Caco-2 (cell line): ENCODE measurements around the gene MUSTN1. TPM values are rescaled to one million over a fixed set of nuclear protein-coding genes. Genes with fewer than 3 reads are reported as not detected.

Source experiments
- BruUV-seq: library from RNA; stranded (reverse); fragments of 400-500 nt; replicated peaks from 2 replicates; lab custom pipeline; 2021; lab: Mats Ljungman, UMichigan
- CTCF ChIA-PET: fragments of 300-600 bp; sonication (Branson Sonifier 250); formaldehyde crosslinking; loops from one replicate; lab custom pipeline; 2022; ENCODE audit warnings: antibody characterized with exemption; lab: Charles Lee
- POLR2A ChIA-PET: fragments of 300-600 bp; sonication (Branson Sonifier 250); formaldehyde crosslinking; loops from one replicate; lab custom pipeline; 2022; ENCODE audit warnings: antibody characterized with exemption; lab: Charles Lee
- DNase-seq, 2 experiments: peaks; one replicate each; pipeline versions ENCODE4 v3.0.0 to v3.0.0-alpha.2; 2020 to 2022
- H3K27me3 ChIP-seq: replicated peaks from 2 replicates; pipeline ENCODE4 v1.6.0; 2011; ENCODE audit warnings: low read length; ENCODE audit not compliant: control insufficient read depth, insufficient read depth
- H3K36me3 ChIP-seq: 2 replicates; pipeline ENCODE4 v1.5.1; 2011; ENCODE audit warnings: low read length; ENCODE audit not compliant: control insufficient read depth, insufficient read depth
- H3K4me1 ChIP-seq: fragments of 250-450 bp; sonication (Bioruptor Pico); 2 replicates; pipeline ENCODE4 v1.5.1; 2020; ENCODE audit warnings: mild to moderate bottlenecking
- H3K4me3 ChIP-seq: 2 replicates; pipeline ENCODE4 v1.5.1; 2011; ENCODE audit warnings: low read depth, mild to moderate bottlenecking, control low read depth, low read length
- H3K9me3 ChIP-seq: fragments of 250-450 bp; sonication (Bioruptor Pico); 2 replicates; pipeline ENCODE4 v1.5.1; 2020; ENCODE audit warnings: mild to moderate bottlenecking, moderate library complexity
- H3K27ac Mint-ChIP-seq: one replicate; pipeline ENCODE4 v1.8.0; 2022; ENCODE audit warnings: mixed read lengths; ENCODE audit not compliant: unreplicated experiment
- H3K27me3 Mint-ChIP-seq: one replicate; pipeline ENCODE4 v1.8.0; 2022; ENCODE audit warnings: mixed read lengths; ENCODE audit not compliant: insufficient read depth, unreplicated experiment
- H3K36me3 Mint-ChIP-seq: one replicate; pipeline ENCODE4 v1.8.0; 2022; ENCODE audit warnings: mild to moderate bottlenecking, mixed read lengths; ENCODE audit not compliant: insufficient read depth, unreplicated experiment
- H3K4me1 Mint-ChIP-seq: one replicate; pipeline ENCODE4 v1.8.0; 2022; ENCODE audit warnings: low read depth, mixed read lengths; ENCODE audit not compliant: unreplicated experiment
- H3K4me3 Mint-ChIP-seq: one replicate; pipeline ENCODE4 v1.8.0; 2022; ENCODE audit warnings: mild to moderate bottlenecking, moderate library complexity, mixed read lengths; ENCODE audit not compliant: unreplicated experiment
- H3K9me3 Mint-ChIP-seq: one replicate; pipeline ENCODE4 v1.8.0; 2022; ENCODE audit warnings: mixed read lengths; ENCODE audit not compliant: unreplicated experiment
- CTCF ChIP-seq, 2 experiments: fragments of 200-600 bp in 1 of 2; IDR thresholded peaks; 1 replicate in 1 of 2; 2 replicates in 1 of 2; pipeline versions ENCODE4 v1.5.1 to v1.8.0; 2011 to 2022; ENCODE audit warnings: antibody characterized with exemption in 1 of 2, control low read depth in 1 of 2, inconsistent platforms in 1 of 2, low read depth in 1 of 2, low read length in 1 of 2, mild to moderate bottlenecking in 1 of 2, moderate library complexity in 1 of 2; ENCODE audit not compliant: insufficient read depth in 1 of 2, severe bottlenecking in 1 of 2, unreplicated experiment in 1 of 2
- intact Hi-C: fragments of 100-400 bp; cut with micrococcal nuclease; formaldehyde crosslinking; loops from one replicate; pipeline ENCODE4 v1.10.0; 2022; ENCODE audit not compliant: unreplicated experiment
- total RNA-seq: library from RNA; stranded (reverse); gene quantifications from 2 replicates; pipeline ENCODE4 v1.2.3, GENCODE V29; 2022

The MUSTN1 gene
- total RNA-seq, 1 experiment from 2014 or later, result 1.8 TPM

GRCh38 chr3:52845157-52845556, 10.3 kb upstream of the MUSTN1 start:
- H3K4me3 ChIP-seq, result no peak overlapping the region
- intact Hi-C loops, result no loop called here
- peaks cover 2% of the 10 kb centered on the region; the same call in 1 of the 2 replicates for H3K36me3 ChIP-seq
- Mint-ChIP-seq H3K27me3 (no peaks in the 10 kb centered on the region), H3K27ac (no peak overlapping the region), H3K36me3 (peaks cover 5% of the 10 kb centered on the region), H3K4me3 (no peak overlapping the region), H3K4me1 (no peaks in the 10 kb centered on the region), H3K9me3 (no peaks in the 10 kb centered on the region)
- H3K4me1 ChIP-seq, result no peaks in the 10 kb centered on the region
- no TSS peak for BruUV-seq
- POLR2A ChIA-PET, result no interaction called here
- peak in 1 of 2 experiments; percentile 22 for DNase-seq
- H3K9me3 ChIP-seq, result no peaks in the 10 kb centered on the region
- CTCF ChIA-PET, result interaction anchor here (0.6 to 1.3 kb wide), 2 partner anchors 66 to 258 kb away, joined by 3 to 4 read pairs; no protein-coding TSS in a partner anchor
- TF ChIP-seq CTCF (IDR thresholded peaks at IDR 0.05; ENCODE audit: insufficient read depth in 1 of 2, low read depth in 1 of 2, low read length in 1 of 2, severe bottlenecking in 1 of 2, unreplicated experiment in 1 of 2), result no peak
- no peaks in the 10 kb centered on the region for H3K27me3 ChIP-seq

- H3K4me1 Mint-ChIP-seq, result no peaks in the 10 kb centered on the region
- TF ChIP-seq CTCF (IDR thresholded peaks at IDR 0.05; ENCODE audit: insufficient read depth in 1 of 2, low read depth in 1 of 2, low read length in 1 of 2, severe bottlenecking in 1 of 2, unreplicated experiment in 1 of 2), result no peak
- Histone ChIP-seq H3K4me3 (no peak overlapping the region), H3K27me3 (no peaks in the 10 kb centered on the region), H3K4me1 (no peaks in the 10 kb centered on the region), H3K9me3 (no peaks in the 10 kb centered on the region), H3K36me3 (no peaks in the 10 kb centered on the region)
- no peak overlapping the region for H3K4me3 Mint-ChIP-seq
- CTCF ChIA-PET, result no interaction called here
- no peak for DNase-seq
- H3K9me3 Mint-ChIP-seq, result no peaks in the 10 kb centered on the region
- H3K36me3 Mint-ChIP-seq, result peaks cover 5% of the 10 kb centered on the region
- intact Hi-C loops, result no loop called here
- no TSS peak for BruUV-seq
- no peaks in the 10 kb centered on the region for H3K27me3 Mint-ChIP-seq
- H3K27ac Mint-ChIP-seq, result no peak overlapping the region
- POLR2A ChIA-PET, result no interaction called here
Measured at GRCh38 chr3:52844290-52844975, 9.6 kb upstream of the MUSTN1 start.

- ChIA-PET CTCF (no interaction called here), POLR2A (no interaction called here)
- H3K36me3 ChIP-seq, result no peaks in the 10 kb centered on the region
- H3K4me3 ChIP-seq, result no peak overlapping the region
- H3K27me3 Mint-ChIP-seq, result no peaks in the 10 kb centered on the region
- H3K27ac Mint-ChIP-seq, result no peak overlapping the region
- H3K9me3 ChIP-seq, result no peaks in the 10 kb centered on the region
- no peak for DNase-seq
- H3K9me3 Mint-ChIP-seq, result no peaks in the 10 kb centered on the region
- H3K4me1 Mint-ChIP-seq, result no peaks in the 10 kb centered on the region
- H3K4me1 ChIP-seq, result no peaks in the 10 kb centered on the region
- no peaks in the 10 kb centered on the region for H3K27me3 ChIP-seq
- TF ChIP-seq CTCF (IDR thresholded peaks at IDR 0.05; ENCODE audit: insufficient read depth in 1 of 2, low read depth in 1 of 2, low read length in 1 of 2, severe bottlenecking in 1 of 2, unreplicated experiment in 1 of 2), result no peak
- peaks cover 5% of the 10 kb centered on the region for H3K36me3 Mint-ChIP-seq
- intact Hi-C loops, result no loop called here
- no peak overlapping the region for H3K4me3 Mint-ChIP-seq
- no TSS peak for BruUV-seq
Measured at GRCh38 chr3:52843881-52844280, 9.1 kb upstream of the MUSTN1 start.
